ENCODE measurements around the gene SLC39A7. TPM values are rescaled to one million over a fixed set of nuclear protein-coding genes. Genes with fewer than 3 reads are reported as not detected.

The SLC39A7 gene
- total RNA-seq, 1 experiment from 2014 or later = 130 TPM

DNA sequence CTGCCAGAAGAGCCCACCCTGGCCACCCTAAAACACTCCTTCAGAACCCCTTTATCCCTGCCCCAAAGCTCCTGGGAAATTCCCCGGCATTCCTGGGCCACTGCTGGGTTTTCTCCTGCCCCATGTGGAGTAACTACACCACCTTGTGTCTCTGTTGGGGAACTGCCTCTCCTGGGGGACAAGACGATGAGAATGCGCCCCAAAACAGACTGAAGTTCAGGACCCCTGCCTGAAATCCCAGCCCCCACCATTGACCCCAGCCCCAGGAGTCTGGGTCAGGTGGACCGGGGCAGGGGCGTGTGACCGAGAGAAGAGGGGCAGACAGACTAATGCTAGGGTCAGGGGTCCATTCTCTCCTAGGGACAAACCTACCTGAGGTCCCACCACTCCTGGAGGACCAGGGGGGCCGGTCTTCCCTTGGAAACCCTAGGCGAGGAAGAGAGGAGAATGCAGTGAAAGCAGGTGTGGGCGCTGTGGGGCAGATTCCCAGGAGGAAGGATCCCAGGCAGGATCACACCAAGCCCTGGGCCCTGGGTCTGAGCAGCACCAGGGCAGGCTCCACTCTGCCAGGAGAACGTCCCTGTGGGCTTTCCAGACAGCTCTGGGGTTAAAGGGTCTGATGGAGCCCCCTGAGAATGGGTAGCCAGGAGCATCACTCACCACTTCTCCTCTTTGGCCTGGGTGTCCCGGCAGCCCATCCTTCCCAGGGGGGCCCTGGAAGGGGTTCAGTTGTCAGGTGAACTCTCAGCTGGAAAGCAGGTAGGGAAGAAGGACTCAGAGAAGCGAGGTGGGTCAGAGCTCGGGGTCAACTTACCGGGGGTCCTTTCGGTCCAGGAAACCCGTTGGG, 27.8 kb upstream of the SLC39A7 start:
- peak; percentile 13 for DNase-seq (ENCODE audit: low read depth, low spot score)
- RAD21 ChIA-PET (ENCODE audit: low non-redundant PET in 1 of 2, low total read pairs in 2 of 2, uncharacterized antibody in 2 of 2, unreplicated experiment in 2 of 2) = no interaction called here
- no peaks in the 10 kb centered on the region for H3K36me3 ChIP-seq (ENCODE audit: control insufficient read depth in 1 of 2, insufficient read depth in 2 of 2, low read length in 2 of 2)
- H3K9me3 ChIP-seq (ENCODE audit: control insufficient read depth in 1 of 2, insufficient read depth in 1 of 2, low read depth in 1 of 2, low read length in 2 of 2) = no peaks in the 10 kb centered on the region
- CTCF ChIA-PET = interaction anchor here (0.5 to 1.1 kb wide), 5 partner anchors 24 to 158 kb away, joined by 3 to 4 read pairs (median 3); no protein-coding TSS in a partner anchor
- no peak for TF ChIP-seq YY1 (IDR thresholded peaks at IDR 0.05; ENCODE audit: extremely low read depth, insufficient replicate concordance, low read depth, low read length)
- TF ChIP-seq CTCF (IDR thresholded peaks at IDR 0.05 in 2 of 3, conservative IDR thresholded peaks at IDR 0.05 in 1 of 3; ENCODE audit: borderline replicate concordance in 1 of 3, insufficient read depth in 1 of 3, low read depth in 2 of 3, low read length in 2 of 3) = peak; percentile 58 to 66 (median 66)
- H2AFZ ChIP-seq (ENCODE audit: low read depth, low read length, poor library complexity, severe bottlenecking) = no peak overlapping the region
- no peaks in the 10 kb centered on the region for H3K4me1 ChIP-seq (ENCODE audit: control insufficient read depth in 1 of 2, insufficient read depth in 2 of 2, low read length in 2 of 2)
- peak; percentile 51; the same call in 1 of the 2 replicates for ATAC-seq
- no peak overlapping the region for H3K27ac ChIP-seq (ENCODE audit: low read depth, low read length)
- H3K9ac ChIP-seq (ENCODE audit: low read length) = no peak overlapping the region
- intact Hi-C loops (cut with micrococcal nuclease) = no loop called here
- no peaks in the 10 kb centered on the region for H3K27me3 ChIP-seq (ENCODE audit: insufficient read depth, low read length)
- BruUV-seq (replicated peaks) = no TSS peak
- no peaks in the 10 kb centered on the region for H3K79me2 ChIP-seq (ENCODE audit: insufficient read depth, low read length)
- POLR2A ChIA-PET = interaction anchor here (0.6 kb wide), 1 partner anchor 1461 kb away, joined by 3 read pairs; no protein-coding TSS in a partner anchor
- H3K4me2 ChIP-seq (ENCODE audit: low read length) = no peak overlapping the region
- no peak overlapping the region for H3K4me3 ChIP-seq (replicated peaks in 1 of 2; ENCODE audit: low read depth in 1 of 2, low read length in 2 of 2)
- H4K20me1 ChIP-seq (ENCODE audit: insufficient read depth) = no peaks in the 10 kb centered on the region
- no peaks in the 10 kb centered on the region for H3K9me2 ChIP-seq (ENCODE audit: insufficient read depth)

DNA sequence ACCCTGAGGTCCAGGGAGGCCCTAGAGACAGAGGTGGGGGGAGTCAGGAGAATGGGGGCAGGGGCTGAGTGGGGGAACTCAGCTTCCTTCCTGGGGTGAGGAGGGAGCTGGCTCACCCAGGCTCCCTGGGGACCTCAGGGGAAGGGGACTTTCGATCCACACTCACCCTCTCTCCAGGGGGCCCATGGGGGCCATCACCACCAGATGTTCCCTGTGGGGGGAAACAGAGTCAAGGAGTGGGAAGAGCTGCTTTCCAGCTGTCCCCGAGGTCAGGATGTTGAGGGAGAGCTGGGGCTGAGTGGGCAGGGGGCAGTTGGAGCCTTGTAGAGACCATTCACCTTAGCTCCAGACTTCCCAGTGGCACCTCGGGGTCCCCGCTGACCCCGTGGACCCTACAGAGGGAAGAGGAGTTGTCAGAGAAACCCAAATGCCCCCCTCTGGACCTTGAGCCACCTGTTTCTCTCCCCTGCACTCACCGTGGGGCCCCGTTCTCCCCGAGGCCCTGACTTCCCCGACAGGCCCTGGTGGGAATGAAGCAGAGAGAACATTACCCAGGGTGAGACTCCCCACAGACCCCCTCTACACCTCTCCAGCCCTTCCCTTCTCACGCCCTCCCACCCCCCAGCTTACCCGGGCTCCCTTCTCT, 27.0 kb upstream of the SLC39A7 start:
- no peaks in the 10 kb centered on the region for H3K9me3 ChIP-seq (ENCODE audit: control insufficient read depth in 1 of 2, insufficient read depth in 1 of 2, low read depth in 1 of 2, low read length in 2 of 2)
- H3K27me3 ChIP-seq (ENCODE audit: insufficient read depth, low read length) = no peaks in the 10 kb centered on the region
- H3K4me2 ChIP-seq (ENCODE audit: low read length) = no peak overlapping the region
- ChIA-PET CTCF (no interaction called here), RAD21 (ENCODE audit: low non-redundant PET in 1 of 2, low total read pairs in 2 of 2, uncharacterized antibody in 2 of 2, unreplicated experiment in 2 of 2) (no interaction called here), POLR2A (no interaction called here)
- no peak overlapping the region for H3K27ac ChIP-seq (ENCODE audit: low read depth, low read length)
- H3K4me3 ChIP-seq (replicated peaks in 1 of 2; ENCODE audit: low read depth in 1 of 2, low read length in 2 of 2) = no peak overlapping the region
- no peaks in the 10 kb centered on the region for H3K79me2 ChIP-seq (ENCODE audit: insufficient read depth, low read length)
- ATAC-seq (no peak), DNase-seq (ENCODE audit: low read depth, low spot score) (no peak)
- H2AFZ ChIP-seq (ENCODE audit: low read depth, low read length, poor library complexity, severe bottlenecking) = no peak overlapping the region
- no peaks in the 10 kb centered on the region for H3K4me1 ChIP-seq (ENCODE audit: control insufficient read depth in 1 of 2, insufficient read depth in 2 of 2, low read length in 2 of 2)
- H3K9ac ChIP-seq (ENCODE audit: low read length) = no peak overlapping the region
- intact Hi-C loops (cut with micrococcal nuclease) = no loop called here
- H4K20me1 ChIP-seq (ENCODE audit: insufficient read depth) = no peaks in the 10 kb centered on the region
- BruUV-seq (replicated peaks) = no TSS peak
- TF ChIP-seq ZFX (IDR thresholded peaks at IDR 0.05) (no peak), SIN3A (IDR thresholded peaks at IDR 0.05; ENCODE audit: low read depth) (no peak), ZBTB33 (IDR thresholded peaks at IDR 0.05; ENCODE audit: extremely low read depth, insufficient replicate concordance, low read length) (no peak), FOSL1 (IDR thresholded peaks at IDR 0.05; ENCODE audit: low read depth) (no peak), SP1 (IDR thresholded peaks at IDR 0.05; ENCODE audit: low read depth) (no peak), EZH2phosphoT487 (IDR thresholded peaks at IDR 0.05; ENCODE audit: borderline replicate concordance) (no peak)
- TF ChIP-seq, protein P1, sequence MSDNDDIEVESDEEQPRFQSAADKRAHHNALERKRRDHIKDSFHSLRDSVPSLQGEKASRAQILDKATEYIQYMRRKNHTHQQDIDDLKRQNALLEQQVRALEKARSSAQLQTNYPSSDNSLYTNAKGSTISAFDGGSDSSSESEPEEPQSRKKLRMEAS (IDR thresholded peaks at IDR 0.05) = no peak
- H3K36me3 ChIP-seq (ENCODE audit: control insufficient read depth in 1 of 2, insufficient read depth in 2 of 2, low read length in 2 of 2) = no peaks in the 10 kb centered on the region
- H3K9me2 ChIP-seq (ENCODE audit: insufficient read depth) = no peaks in the 10 kb centered on the region
